HL-60 (cell line): ENCODE measurements around the gene CAMTA1.

ENCODE experiments used
- CTCF ChIP-seq: IDR thresholded peaks from one replicate; pipeline ENCODE4 v1.5.1; 2011; ENCODE audit warnings: low read length, control low read depth, inconsistent platforms; ENCODE audit not compliant: insufficient read depth
- GABPA ChIP-seq: IDR thresholded peaks from 2 replicates; pipeline ENCODE4 v1.6.1; 2012; ENCODE audit warnings: low read depth
- POLR2AphosphoS5 ChIP-seq: IDR thresholded peaks from 2 replicates; pipeline ENCODE4 v1.6.1; 2012; ENCODE audit warnings: low read depth
- REST ChIP-seq: IDR thresholded peaks from 2 replicates; pipeline ENCODE4 v1.6.1; 2012; ENCODE audit warnings: low read depth; ENCODE audit not compliant: insufficient replicate concordance
- SPI1 ChIP-seq: IDR thresholded peaks from 2 replicates; pipeline ENCODE4 v1.6.1; 2012; ENCODE audit warnings: low read depth, mild to moderate bottlenecking, borderline replicate concordance

- TF ChIP-seq CTCF (no peak), POLR2AphosphoS5 (no peak), GABPA (no peak), REST (no peak), SPI1 (no peak)
These were observed 578.2 kb downstream of the CAMTA1 start for GRCh38 chr1:7363450-7363849.
